ENCODE measurements around the gene NPAS2. TPM values are rescaled to one million over a fixed set of nuclear protein-coding genes. Genes with fewer than 3 reads are reported as not detected.

NPAS2 gene
- total and polyA plus RNA-seq, 4 donors: 5.9 to 17.1 (median 10.4) TPM

- DNase-seq (no peak), ATAC-seq (ENCODE audit: insufficient read depth, low FRiP score) (no peak)
- Histone ChIP-seq H3K9ac (ENCODE audit: insufficient read depth in 1 of 2, low read length in 2 of 2) (no peak overlapping the region), H3K4me1 (ENCODE audit: control insufficient read depth in 5 of 5, insufficient read depth in 5 of 5, low read length in 5 of 5) (no peaks in the 10 kb centered on the region), H3K9me3 (ENCODE audit: control insufficient read depth in 4 of 4, insufficient read depth in 3 of 4, low read length in 3 of 4) (no peaks in the 10 kb centered on the region), H3K27me3 (ENCODE audit: control insufficient read depth in 3 of 3, insufficient read depth in 3 of 3, low read length in 2 of 3) (no peaks in the 10 kb centered on the region), H3K27ac (ENCODE audit: low read depth in 1 of 2, low read length in 1 of 2) (no peak overlapping the region), H3K4me3 (no peak overlapping the region), H3K36me3 (ENCODE audit: control insufficient read depth in 4 of 4, insufficient read depth in 4 of 4, low read length in 4 of 4) (peaks cover 0 to 9% (median under 1%) of the 10 kb centered on the region in 4 donors)
- WGBS, 2 donors: 97 to 100% methylated on average over 4 of the region's 4 CpGs
- TF ChIP-seq CTCF (IDR thresholded peaks at IDR 0.05; ENCODE audit: control extremely low read depth, extremely low read depth): no peak
Observed at GRCh38 chr2:100940240-100940639, 120.3 kb downstream of the NPAS2 start.

GRCh38 chr2:100940766-100941645, 121.1 kb downstream of the NPAS2 start:
- no peaks in the 10 kb centered on the region for H3K27me3 ChIP-seq (ENCODE audit: control insufficient read depth in 3 of 3, insufficient read depth in 3 of 3, low read length in 2 of 3)
- no peak overlapping the region for H3K9ac ChIP-seq (ENCODE audit: insufficient read depth in 1 of 2, low read length in 2 of 2)
- TF ChIP-seq CTCF (IDR thresholded peaks at IDR 0.05; ENCODE audit: control extremely low read depth, extremely low read depth): no peak
- ATAC-seq (ENCODE audit: insufficient read depth, low FRiP score) (no peak), DNase-seq (no peak)
- no peak overlapping the region for H3K27ac ChIP-seq (ENCODE audit: low read depth in 1 of 2, low read length in 1 of 2)
- peaks cover 0 to 9% (median under 1%) of the 10 kb centered on the region in 4 donors for H3K36me3 ChIP-seq (ENCODE audit: control insufficient read depth in 4 of 4, insufficient read depth in 4 of 4, low read length in 4 of 4)
- H3K4me1 ChIP-seq (ENCODE audit: control insufficient read depth in 5 of 5, insufficient read depth in 5 of 5, low read length in 5 of 5): no peaks in the 10 kb centered on the region
- H3K9me3 ChIP-seq (ENCODE audit: control insufficient read depth in 4 of 4, insufficient read depth in 3 of 4, low read length in 3 of 4): no peaks in the 10 kb centered on the region
- WGBS, 2 donors: 84 to 89% methylated on average over 14 of the region's 14 CpGs
- no peak overlapping the region for H3K4me3 ChIP-seq

- Histone ChIP-seq H3K27me3 (ENCODE audit: control insufficient read depth in 3 of 3, insufficient read depth in 3 of 3, low read length in 2 of 3) (no peaks in the 10 kb centered on the region), H3K36me3 (ENCODE audit: control insufficient read depth in 4 of 4, insufficient read depth in 4 of 4, low read length in 4 of 4) (peaks cover 0 to 9% (median under 1%) of the 10 kb centered on the region in 4 donors), H3K9me3 (ENCODE audit: control insufficient read depth in 4 of 4, insufficient read depth in 3 of 4, low read length in 3 of 4) (no peaks in the 10 kb centered on the region), H3K4me1 (ENCODE audit: control insufficient read depth in 5 of 5, insufficient read depth in 5 of 5, low read length in 5 of 5) (no peaks in the 10 kb centered on the region), H3K27ac (ENCODE audit: low read depth in 1 of 2, low read length in 1 of 2) (no peak overlapping the region), H3K9ac (ENCODE audit: insufficient read depth in 1 of 2, low read length in 2 of 2) (no peak overlapping the region), H3K4me3 (no peak overlapping the region)
- ATAC-seq (ENCODE audit: insufficient read depth, low FRiP score) (no peak), DNase-seq (no peak)
- WGBS, 2 donors: 82 to 87% methylated on average over 10 of the region's 10 CpGs
- no peak for TF ChIP-seq CTCF (IDR thresholded peaks at IDR 0.05; ENCODE audit: control extremely low read depth, extremely low read depth)
Observed at GRCh38 chr2:100941646-100942240, 121.8 kb downstream of the NPAS2 start.
